ENCODE results near the gene TXNRD3.

DNA sequence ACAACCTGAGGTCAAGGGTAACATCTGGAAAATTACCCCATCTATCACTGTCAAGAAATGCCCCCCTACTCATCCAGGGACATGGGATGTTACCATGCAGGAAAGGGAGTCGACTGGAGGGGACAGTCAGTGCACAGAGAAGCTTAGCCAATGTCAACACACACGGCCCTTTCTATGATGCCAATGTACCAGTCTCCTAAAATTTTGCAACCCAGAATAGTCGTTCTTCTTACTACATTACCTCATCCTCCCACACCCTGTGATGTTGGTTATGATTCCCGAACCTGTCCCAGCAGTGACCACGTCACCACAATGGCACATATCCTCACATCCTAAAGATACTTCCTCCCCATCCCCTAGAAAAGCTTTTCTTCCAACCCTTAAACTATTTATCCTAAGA lies 20.1 kb downstream of the TXNRD3 start:
- TF ChIP-seq, protein P1, sequence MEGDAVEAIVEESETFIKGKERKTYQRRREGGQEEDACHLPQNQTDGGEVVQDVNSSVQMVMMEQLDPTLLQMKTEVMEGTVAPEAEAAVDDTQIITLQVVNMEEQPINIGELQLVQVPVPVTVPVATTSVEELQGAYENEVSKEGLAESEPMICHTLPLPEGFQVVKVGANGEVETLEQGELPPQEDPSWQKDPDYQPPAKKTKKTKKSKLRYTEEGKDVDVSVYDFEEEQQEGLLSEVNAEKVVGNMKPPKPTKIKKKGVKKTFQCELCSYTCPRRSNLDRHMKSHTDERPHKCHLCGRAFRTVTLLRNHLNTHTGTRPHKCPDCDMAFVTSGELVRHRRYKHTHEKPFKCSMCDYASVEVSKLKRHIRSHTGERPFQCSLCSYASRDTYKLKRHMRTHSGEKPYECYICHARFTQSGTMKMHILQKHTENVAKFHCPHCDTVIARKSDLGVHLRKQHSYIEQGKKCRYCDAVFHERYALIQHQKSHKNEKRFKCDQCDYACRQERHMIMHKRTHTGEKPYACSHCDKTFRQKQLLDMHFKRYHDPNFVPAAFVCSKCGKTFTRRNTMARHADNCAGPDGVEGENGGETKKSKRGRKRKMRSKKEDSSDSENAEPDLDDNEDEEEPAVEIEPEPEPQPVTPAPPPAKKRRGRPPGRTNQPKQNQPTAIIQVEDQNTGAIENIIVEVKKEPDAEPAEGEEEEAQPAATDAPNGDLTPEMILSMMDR (IDR thresholded peaks at IDR 0.05; ENCODE audit: poor library complexity): no peak
- TF ChIP-seq EZH2 (IDR thresholded peaks at IDR 0.05; ENCODE audit: borderline replicate concordance) (no peak), EZH2phosphoT487 (IDR thresholded peaks at IDR 0.05; ENCODE audit: low read depth, severe bottlenecking, unreplicated experiment) (no peak)

All from hepatocyte (in vitro differentiated cells).